Upper lobe of left lung (tissue), 4 donors: ENCODE measurements around the gene FAM204A.

Source experiments
- CTCF ChIP-seq, 6 experiments: fragments of 450-650 bp in 4 of 6; fragments of 200-600 bp in 2 of 6; sonication (generic) in 2 of 6; IDR thresholded peaks; one replicate each; pipeline ENCODE4 v1.5.1; 2016 to 2019; ENCODE audit warnings: antibody characterized with exemption in 6 of 6
- POLR2A ChIP-seq, 4 donors: fragments of 450-650 bp; IDR thresholded peaks; one replicate each; pipeline ENCODE4 v1.5.1; 2016 to 2017; ENCODE audit warnings: antibody characterized with exemption in 4 of 4, mild to moderate bottlenecking in 2 of 4
- POLR2AphosphoS5 ChIP-seq, 2 donors: sonication (generic); formaldehyde crosslinking; IDR thresholded peaks; one replicate each; pipeline ENCODE4 v1.5.1; 2017; ENCODE audit warnings: antibody characterized with exemption in 2 of 2

- TF ChIP-seq CTCF (IDR thresholded peaks at IDR 0.05) (no peak), POLR2A (IDR thresholded peaks at IDR 0.05) (no peak), POLR2AphosphoS5 (IDR thresholded peaks at IDR 0.05) (no peak)
Observed at GRCh38 chr10:118330295-118331076, 11.6 kb downstream of the FAM204A start.
